ENCODE results near the gene SLC2A4RG. TPM values are rescaled to one million over a fixed set of nuclear protein-coding genes. Genes with fewer than 3 reads are reported as not detected.

The SLC2A4RG gene, protein sequence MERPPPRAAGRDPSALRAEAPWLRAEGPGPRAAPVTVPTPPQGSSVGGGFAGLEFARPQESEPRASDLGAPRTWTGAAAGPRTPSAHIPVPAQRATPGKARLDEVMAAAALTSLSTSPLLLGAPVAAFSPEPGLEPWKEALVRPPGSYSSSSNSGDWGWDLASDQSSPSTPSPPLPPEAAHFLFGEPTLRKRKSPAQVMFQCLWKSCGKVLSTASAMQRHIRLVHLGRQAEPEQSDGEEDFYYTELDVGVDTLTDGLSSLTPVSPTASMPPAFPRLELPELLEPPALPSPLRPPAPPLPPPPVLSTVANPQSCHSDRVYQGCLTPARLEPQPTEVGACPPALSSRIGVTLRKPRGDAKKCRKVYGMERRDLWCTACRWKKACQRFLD
- 24.2 and 35.1 TPM in 2 replicates for total RNA-seq

DNA sequence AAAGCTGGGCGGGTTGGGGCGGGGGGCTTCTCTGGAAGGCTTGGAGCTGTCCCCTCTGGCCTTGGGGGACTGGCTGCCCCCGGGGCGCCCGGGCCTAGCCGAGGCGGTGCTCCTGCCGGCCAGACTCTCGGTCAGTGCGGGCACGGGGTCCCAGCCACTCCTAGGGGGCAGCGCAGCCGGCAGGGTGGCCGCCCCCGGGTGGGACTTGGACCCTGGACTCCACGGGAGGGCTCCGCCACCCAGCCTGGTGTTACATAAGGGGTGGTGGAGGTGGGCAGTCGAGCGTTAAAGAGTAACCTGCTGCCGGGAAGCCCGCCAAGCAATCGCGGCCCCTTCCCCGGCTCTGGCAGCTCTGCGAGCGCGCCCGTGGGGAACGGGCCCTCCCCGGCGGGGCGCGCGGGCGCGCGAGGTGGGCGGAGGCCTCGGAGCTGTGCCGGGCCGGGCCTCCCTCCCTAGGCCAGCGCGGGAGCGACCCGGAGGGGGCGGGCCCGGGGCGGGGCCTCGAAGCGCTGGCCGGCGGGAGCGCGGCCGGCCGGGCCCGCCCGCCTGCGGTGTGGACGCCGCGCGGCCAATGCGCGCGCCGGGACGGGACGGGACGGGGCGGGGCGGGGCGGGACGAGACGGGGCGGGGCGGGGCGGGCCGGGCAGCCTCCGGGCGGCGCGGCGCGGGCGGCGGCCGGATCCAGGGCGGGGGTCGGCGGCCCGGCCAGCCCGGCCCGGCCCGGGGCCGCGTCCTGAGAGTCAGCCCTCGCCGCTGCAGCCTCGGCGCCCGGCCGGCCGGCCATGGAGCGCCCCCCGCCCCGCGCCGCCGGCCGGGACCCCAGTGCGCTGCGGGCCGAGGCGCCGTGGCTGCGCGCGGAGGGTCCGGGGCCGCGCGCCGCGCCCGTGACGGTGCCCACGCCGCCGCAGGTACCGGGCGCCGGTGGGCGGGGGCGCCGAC, at the start of gene SLC2A4RG:
TSS of gene SLC2A4RG (plus strand) at position 647 of the 940 bp plus-strand sequence. CDS start at position 784, 137 bp downstream.
- TF ChIP-seq, protein P1, sequence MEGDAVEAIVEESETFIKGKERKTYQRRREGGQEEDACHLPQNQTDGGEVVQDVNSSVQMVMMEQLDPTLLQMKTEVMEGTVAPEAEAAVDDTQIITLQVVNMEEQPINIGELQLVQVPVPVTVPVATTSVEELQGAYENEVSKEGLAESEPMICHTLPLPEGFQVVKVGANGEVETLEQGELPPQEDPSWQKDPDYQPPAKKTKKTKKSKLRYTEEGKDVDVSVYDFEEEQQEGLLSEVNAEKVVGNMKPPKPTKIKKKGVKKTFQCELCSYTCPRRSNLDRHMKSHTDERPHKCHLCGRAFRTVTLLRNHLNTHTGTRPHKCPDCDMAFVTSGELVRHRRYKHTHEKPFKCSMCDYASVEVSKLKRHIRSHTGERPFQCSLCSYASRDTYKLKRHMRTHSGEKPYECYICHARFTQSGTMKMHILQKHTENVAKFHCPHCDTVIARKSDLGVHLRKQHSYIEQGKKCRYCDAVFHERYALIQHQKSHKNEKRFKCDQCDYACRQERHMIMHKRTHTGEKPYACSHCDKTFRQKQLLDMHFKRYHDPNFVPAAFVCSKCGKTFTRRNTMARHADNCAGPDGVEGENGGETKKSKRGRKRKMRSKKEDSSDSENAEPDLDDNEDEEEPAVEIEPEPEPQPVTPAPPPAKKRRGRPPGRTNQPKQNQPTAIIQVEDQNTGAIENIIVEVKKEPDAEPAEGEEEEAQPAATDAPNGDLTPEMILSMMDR (IDR thresholded peaks at IDR 0.05; ENCODE audit: insufficient read depth, low read depth, low read length): no peak
- DNase-seq (ENCODE audit: low read depth): peak; percentile 75
- peak within 1 kb of the TSS; percentile 78 for H3K4me3 ChIP-seq (ENCODE audit: low read depth, low read length)

DNA sequence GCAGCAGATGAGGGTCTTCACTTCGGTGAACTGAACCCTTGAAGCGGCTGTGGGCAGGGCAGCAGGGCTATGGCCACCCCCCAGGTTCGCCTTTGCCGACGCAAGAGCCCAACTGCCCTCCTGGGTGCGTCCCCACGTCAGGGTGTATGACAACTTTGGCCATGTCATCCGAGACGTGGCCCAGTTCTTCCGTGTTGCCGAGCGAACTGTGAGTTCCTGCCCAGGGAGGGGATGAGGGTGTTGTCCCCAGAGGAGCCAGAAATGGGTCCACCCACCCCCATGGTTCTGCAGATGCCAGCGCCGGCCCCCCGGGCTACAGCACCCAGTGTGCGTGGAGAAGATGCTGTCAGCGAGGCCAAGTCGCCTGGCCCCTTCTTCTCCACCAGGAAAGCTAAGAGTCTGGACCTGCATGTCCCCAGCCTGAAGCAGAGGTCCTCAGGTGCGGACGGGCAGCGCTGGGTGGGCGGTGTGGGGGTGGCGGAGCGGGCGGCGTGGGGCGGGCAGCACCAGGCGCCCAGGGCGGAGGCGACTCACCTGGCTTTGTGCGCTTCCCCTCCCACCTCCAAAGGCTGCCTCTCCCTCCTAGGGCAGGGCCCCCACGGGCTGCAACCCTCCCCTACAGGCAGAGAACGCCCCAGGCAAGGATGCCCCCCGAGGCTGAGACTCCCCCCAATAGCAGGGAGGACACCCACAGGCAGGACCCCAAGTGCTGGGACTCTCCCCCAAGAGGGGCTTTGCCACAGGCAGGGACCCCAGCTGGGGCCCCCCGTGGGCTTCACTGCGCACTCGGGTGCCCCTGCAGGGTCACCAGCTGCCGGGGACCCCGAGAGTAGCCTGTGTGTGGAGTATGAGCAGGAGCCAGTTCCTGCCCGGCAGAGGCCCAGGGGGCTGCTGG, 49.3 kb upstream of the SLC2A4RG start:
- TF ChIP-seq, protein P1 (IDR thresholded peaks at IDR 0.05; ENCODE audit: insufficient read depth, low read depth, low read length): no peak
- H3K4me3 ChIP-seq (ENCODE audit: low read depth, low read length): no peak overlapping the region
- DNase-seq (ENCODE audit: low read depth): no peak

DNA sequence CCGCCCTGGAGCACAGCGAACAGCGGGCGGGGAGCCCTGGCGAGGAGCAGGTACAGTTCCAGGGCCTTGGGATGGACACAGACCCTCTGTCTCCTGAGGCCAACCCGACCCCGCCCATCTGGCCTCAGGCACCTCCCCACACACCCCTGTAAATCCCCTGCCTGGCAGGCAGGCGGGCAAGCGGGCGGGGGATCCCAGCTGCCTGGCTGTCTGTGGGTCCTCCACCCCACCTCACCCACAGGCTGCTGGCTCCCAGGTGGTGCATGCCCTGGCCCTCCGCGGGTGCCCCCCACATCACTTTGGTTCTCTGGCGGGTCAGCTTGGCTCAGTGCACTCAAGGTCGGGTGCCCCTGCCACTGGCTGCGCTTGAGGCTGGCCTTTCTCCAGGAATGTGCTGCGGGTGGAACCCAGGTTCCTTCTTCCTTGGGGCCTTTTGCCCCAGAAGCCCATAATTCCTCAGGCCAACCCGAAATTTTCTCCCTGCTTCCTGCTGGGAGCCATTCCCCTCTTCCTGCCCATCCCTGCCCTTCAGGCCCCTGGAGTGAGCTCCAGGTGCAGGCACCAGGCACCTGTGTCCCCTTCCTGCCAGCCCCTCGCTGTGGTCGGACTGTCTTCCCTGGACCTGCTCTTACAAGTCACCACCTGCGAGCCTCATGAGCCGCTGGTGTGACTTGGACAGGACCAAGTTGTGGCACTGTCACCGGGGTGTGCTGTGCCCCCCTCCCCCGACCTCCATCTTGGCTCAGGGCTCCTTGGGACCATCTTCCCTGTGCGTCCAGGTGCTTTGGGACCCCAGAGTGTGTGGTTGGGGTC, 48.5 kb upstream of the SLC2A4RG start:
- TF ChIP-seq, protein P1 (IDR thresholded peaks at IDR 0.05; ENCODE audit: insufficient read depth, low read depth, low read length): no peak
- DNase-seq (ENCODE audit: low read depth): no peak
- no peak overlapping the region for H3K4me3 ChIP-seq (ENCODE audit: low read depth, low read length)

DNA sequence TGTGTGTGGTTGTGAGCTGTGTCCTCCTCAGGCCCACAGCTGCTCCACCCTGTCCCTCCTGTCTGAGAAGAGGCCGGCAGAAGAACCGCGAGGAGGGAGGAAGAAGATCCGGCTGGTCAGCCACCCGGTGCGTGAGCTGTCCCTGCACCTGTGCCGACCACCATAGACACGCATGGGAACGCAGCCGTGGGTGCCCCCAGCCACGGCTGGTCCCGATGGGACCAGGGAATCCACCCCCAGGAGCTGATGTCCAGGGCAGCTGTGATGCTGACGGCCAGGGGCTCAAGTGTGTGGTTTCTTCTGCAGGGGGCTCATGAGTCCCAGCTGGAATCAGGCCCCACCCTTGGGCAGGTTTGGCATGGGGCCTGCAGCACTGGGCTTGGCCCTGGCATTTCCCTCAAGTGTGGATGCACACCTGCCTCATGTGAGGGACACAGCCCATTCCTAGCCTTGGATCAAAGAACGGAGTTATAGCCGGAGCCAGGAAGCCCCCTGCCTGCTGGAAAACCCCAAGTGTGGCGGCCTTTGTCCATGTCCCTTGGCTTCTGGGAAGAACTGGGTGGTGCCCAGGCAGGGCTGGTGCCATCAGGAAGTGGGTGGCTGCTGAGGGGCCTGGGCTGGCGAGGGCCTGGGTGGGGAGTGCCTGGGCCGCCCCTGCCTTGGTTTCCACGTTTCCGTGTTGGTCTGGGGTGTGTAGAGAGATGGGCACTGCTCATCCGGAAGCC, 47.7 kb upstream of the SLC2A4RG start:
- no peak for DNase-seq (ENCODE audit: low read depth)
- TF ChIP-seq, protein P1 (IDR thresholded peaks at IDR 0.05; ENCODE audit: insufficient read depth, low read depth, low read length): no peak
- H3K4me3 ChIP-seq (ENCODE audit: low read depth, low read length): no peak overlapping the region

DNA sequence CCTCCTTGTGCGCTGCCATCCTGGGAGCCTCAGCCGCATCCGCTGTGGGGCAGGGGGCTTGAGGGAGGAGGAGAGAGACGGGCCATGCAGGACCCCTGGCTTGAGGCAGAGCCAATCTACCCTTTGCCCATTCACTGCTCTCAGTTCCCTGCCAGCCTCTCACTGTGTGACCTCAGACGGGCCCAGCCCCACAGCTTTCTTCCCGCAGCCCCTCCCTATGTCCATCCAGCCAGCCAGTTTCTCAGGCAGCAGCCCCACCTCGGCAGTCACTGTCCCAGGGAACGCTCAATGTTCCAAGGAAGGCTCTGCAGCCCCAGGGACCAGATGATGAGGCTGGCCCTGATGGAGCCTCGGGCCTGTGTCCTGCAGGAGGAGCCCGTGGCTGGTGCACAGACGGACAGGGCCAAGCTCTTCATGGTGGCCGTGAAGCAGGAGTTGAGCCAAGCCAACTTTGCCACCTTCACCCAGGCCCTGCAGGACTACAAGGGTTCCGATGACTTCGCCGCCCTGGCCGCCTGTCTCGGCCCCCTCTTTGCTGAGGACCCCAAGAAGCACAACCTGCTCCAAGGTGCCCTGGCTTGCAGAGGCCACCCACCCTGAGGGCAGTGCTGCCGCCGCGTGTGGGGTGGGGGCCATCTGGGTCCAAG, 47.0 kb upstream of the SLC2A4RG start:
- no peak for DNase-seq (ENCODE audit: low read depth)
- H3K4me3 ChIP-seq (ENCODE audit: low read depth, low read length): no peak overlapping the region
- TF ChIP-seq, protein P1 (IDR thresholded peaks at IDR 0.05; ENCODE audit: insufficient read depth, low read depth, low read length): peak; percentile 24
